ENCODE measurements around the gene CTIF.

GRCh38 chr18:48871391-48872166 lies 332.7 kb downstream of the CTIF start:
- TF ChIP-seq CTCF (IDR thresholded peaks at IDR 0.05) (no peak), POLR2A (IDR thresholded peaks at IDR 0.05) (no peak), POLR2AphosphoS5 (IDR thresholded peaks at IDR 0.05; ENCODE audit: insufficient read depth in 1 of 2, low read depth in 1 of 2) (no peak)
